ENCODE measurements around the gene HEXA.

Gene HEXA

GRCh38 chr15:72334842-72335241 is 41.0 kb downstream of the HEXA start:
- no peak for TF ChIP-seq CTCF (IDR thresholded peaks at IDR 0.05; ENCODE audit: low read depth, low read length)
- no peaks in the 10 kb centered on the region; the same call in 1 of the 2 replicates for H3K36me3 ChIP-seq
- DNase-seq = no peak
- no peaks in the 10 kb centered on the region for H3K9me3 ChIP-seq (ENCODE audit: severe bottlenecking)
- H3K4me3 ChIP-seq (ENCODE audit: low read depth, low read length) = no peak overlapping the region
- H3K27me3 ChIP-seq (ENCODE audit: insufficient read depth, low read depth, severe bottlenecking) = no peaks in the 10 kb centered on the region
- H3K27ac ChIP-seq = no peak overlapping the region

GRCh38 chr15:72331021-72331420 is 44.8 kb downstream of the HEXA start:
- no peak for TF ChIP-seq CTCF (IDR thresholded peaks at IDR 0.05; ENCODE audit: low read depth, low read length)
- no peak overlapping the region for H3K4me3 ChIP-seq (ENCODE audit: low read depth, low read length)
- no peak for DNase-seq
- H3K27ac ChIP-seq = no peak overlapping the region
- no peaks in the 10 kb centered on the region for H3K9me3 ChIP-seq (ENCODE audit: severe bottlenecking)
- H3K27me3 ChIP-seq (ENCODE audit: insufficient read depth, low read depth, severe bottlenecking) = no peaks in the 10 kb centered on the region
- no peaks in the 10 kb centered on the region; the same call in 1 of the 2 replicates for H3K36me3 ChIP-seq

DNA sequence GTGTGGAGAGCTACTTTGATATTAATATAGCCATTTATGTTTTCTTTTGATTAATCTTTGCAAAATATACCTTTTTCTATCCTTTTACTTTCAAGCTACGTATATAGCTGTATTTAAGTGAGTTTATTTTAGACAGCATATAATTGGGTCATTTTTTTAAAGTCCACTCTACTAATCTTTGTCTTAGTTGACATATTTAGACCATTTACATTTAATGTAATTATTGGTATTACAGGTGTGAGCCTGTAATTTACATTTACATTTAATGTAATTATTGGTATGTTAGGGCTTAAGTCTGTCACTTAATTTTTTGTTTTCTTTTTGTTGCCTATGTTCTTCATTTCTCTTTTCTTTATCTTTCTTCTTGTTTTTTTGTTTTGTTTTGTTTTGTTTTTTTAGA is 52.1 kb downstream of the HEXA start:
- Histone ChIP-seq H3K4me3 (ENCODE audit: low read depth, low read length) (no peak overlapping the region), H3K27ac (no peak overlapping the region), H3K9me3 (ENCODE audit: severe bottlenecking) (no peaks in the 10 kb centered on the region), H3K27me3 (ENCODE audit: insufficient read depth, low read depth, severe bottlenecking) (no peaks in the 10 kb centered on the region), H3K36me3 (0 out of 2 replicates have a peak, but pooled peaks cover 3% of the 10 kb centered on the region)
- no peak for TF ChIP-seq CTCF (IDR thresholded peaks at IDR 0.05; ENCODE audit: low read depth, low read length)
- DNase-seq = no peak

GRCh38 chr15:72319985-72320671 is 55.7 kb downstream of the HEXA start, which contains the start of gene CELF6:
Gene CELF6, minus strand, starts transcription at chr15:72320157. Its CDS starts 283 bp downstream, at chr15:72319874.
- TF ChIP-seq CTCF (IDR thresholded peaks at IDR 0.05; ENCODE audit: low read depth, low read length) = no peak
- peak; percentile 98 for DNase-seq
- Histone ChIP-seq H3K27me3 (ENCODE audit: insufficient read depth, low read depth, severe bottlenecking) (no peaks in the 10 kb centered on the region), H3K27ac (peak within 1 kb of the TSS; percentile 79), H3K36me3 (peaks cover 3% of the 10 kb centered on the region; the same call in 1 of the 2 replicates), H3K4me3 (ENCODE audit: low read depth, low read length) (peak within 1 kb of the TSS; percentile 59), H3K9me3 (ENCODE audit: severe bottlenecking) (no peaks in the 10 kb centered on the region)

DNA sequence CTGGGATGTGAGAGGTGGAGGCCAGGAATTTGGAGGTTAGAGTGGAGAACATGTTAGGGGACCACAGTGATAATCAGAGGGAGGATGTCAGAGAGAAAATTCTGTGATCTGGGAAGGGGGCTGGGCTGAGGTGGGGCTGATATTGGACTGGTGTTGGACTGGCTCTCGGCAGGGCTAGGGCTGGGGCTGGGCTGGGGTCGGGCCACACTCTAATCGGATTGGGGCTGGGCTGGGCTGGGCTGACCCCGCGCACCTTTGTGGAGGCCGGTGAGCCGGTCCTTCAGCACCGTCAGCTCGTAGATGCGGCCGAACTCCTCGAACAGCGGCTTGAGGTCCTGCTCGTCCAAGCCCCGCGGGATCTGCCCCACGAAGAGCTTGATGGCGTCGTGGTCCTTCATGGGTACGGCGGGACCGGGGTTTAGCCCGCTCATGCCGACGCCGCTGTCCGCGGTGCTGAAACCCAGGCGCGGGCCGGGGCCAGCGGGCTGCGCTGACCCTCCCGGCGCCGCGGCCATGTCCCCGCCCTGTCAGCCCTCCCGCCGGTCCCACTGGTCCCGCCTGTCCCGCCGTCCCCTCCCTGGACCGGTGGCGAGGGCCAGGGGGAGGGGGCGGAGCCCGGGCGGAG is 56.3 kb downstream of the HEXA start:
- peak; percentile 58 for DNase-seq
- peak overlapping the region; percentile 59 for H3K4me3 ChIP-seq (ENCODE audit: low read depth, low read length)
- no peak for TF ChIP-seq CTCF (IDR thresholded peaks at IDR 0.05; ENCODE audit: low read depth, low read length)
- peak overlapping the region; percentile 79 for H3K27ac ChIP-seq
- no peaks in the 10 kb centered on the region for H3K27me3 ChIP-seq (ENCODE audit: insufficient read depth, low read depth, severe bottlenecking)
- H3K36me3 ChIP-seq = peaks cover 3% of the 10 kb centered on the region; the same call in 1 of the 2 replicates
- no peaks in the 10 kb centered on the region for H3K9me3 ChIP-seq (ENCODE audit: severe bottlenecking)
